Activated T-cell treated with anti-CD3 and anti-CD28 coated beads, Interleukin-2, amount 50 U/mL, for 4 hours (primary cell): ENCODE data around the gene NTMT1. TPM values are rescaled to one million over a fixed set of nuclear protein-coding genes. Genes with fewer than 3 reads are reported as not detected.
"Not testable (repeated sequence)": the region's sequence is repeated elsewhere in the genome, so short reads cannot be mapped to it uniquely, and the experiment has no call there.

Experiments used
- ATAC-seq, 2 donors: fragments of 200-7000 bp; cut with Tn5 transposase; one replicate each; pipeline ENCODE4 v1.10.0; 2021
- DNase-seq: peaks from one replicate; pipeline ENCODE4 v3.0.0-alpha.2; 2020
- H3K27me3 Mint-ChIP-seq: one replicate; pipeline ENCODE4 v1.8.0; 2021; ENCODE audit warnings: low read depth, mixed read lengths
- H3K36me3 Mint-ChIP-seq: one replicate; pipeline ENCODE4 v1.8.0; 2022; ENCODE audit warnings: mixed read lengths; ENCODE audit not compliant: insufficient read depth
- H3K4me1 Mint-ChIP-seq: one replicate; pipeline ENCODE4 v1.8.0; 2021; ENCODE audit warnings: low read depth, mixed read lengths
- H3K4me3 Mint-ChIP-seq: one replicate; pipeline ENCODE4 v1.8.0; 2021; ENCODE audit warnings: mild to moderate bottlenecking, moderate library complexity, mixed read lengths
- H3K9me3 Mint-ChIP-seq: one replicate; pipeline ENCODE4 v1.8.0; 2021; ENCODE audit warnings: mixed read lengths
- total RNA-seq, 3 donors: library from RNA; stranded (reverse); gene quantifications; one replicate each; pipeline ENCODE4 v1.2.1, GENCODE V29; 2021

NTMT1 gene
- total RNA-seq, 3 donors from 2014 or later: 93.4 to 111 (median 96.6) TPM

GRCh38 chr9:129633207-129633606, 7.2 kb downstream of the NTMT1 start:
- H3K4me1 Mint-ChIP-seq: peaks cover 41% of the 10 kb centered on the region
- no peaks in the 10 kb centered on the region for H3K9me3 Mint-ChIP-seq
- peaks cover 19% of the 10 kb centered on the region for H3K36me3 Mint-ChIP-seq
- H3K4me3 Mint-ChIP-seq: no peak overlapping the region
- ATAC-seq (no peak), DNase-seq (no peak)
- no peaks in the 10 kb centered on the region for H3K27me3 Mint-ChIP-seq

GRCh38 chr9:129633848-129634247, 7.9 kb downstream of the NTMT1 start:
- H3K4me1 Mint-ChIP-seq: peaks cover 35% of the 10 kb centered on the region
- ATAC-seq (no peak), DNase-seq (no peak)
- peaks cover 19% of the 10 kb centered on the region for H3K36me3 Mint-ChIP-seq
- no peaks in the 10 kb centered on the region for H3K27me3 Mint-ChIP-seq
- H3K9me3 Mint-ChIP-seq: no peaks in the 10 kb centered on the region
- no peak overlapping the region for H3K4me3 Mint-ChIP-seq

GRCh38 chr9:129635099-129636065, 9.4 kb downstream of the NTMT1 start:
- Mint-ChIP-seq H3K4me1 (peaks cover 27% of the 10 kb centered on the region), H3K4me3 (no peak overlapping the region), H3K27me3 (no peaks in the 10 kb centered on the region), H3K36me3 (peaks cover 19% of the 10 kb centered on the region), H3K9me3 (no peaks in the 10 kb centered on the region)
- ATAC-seq (no peak), DNase-seq (no peak)

GRCh38 chr9:129636343-129636742, 10.4 kb downstream of the NTMT1 start:
- H3K27me3 Mint-ChIP-seq, H3K4me3 Mint-ChIP-seq, H3K9me3 Mint-ChIP-seq, ATAC-seq, DNase-seq: not testable (repeated sequence)
- Mint-ChIP-seq H3K4me1 (peaks cover 28% of the 10 kb centered on the region), H3K36me3 (peaks cover 19% of the 10 kb centered on the region)

GRCh38 chr9:129637102-129637501, 11.1 kb downstream of the NTMT1 start:
- H3K27me3 Mint-ChIP-seq: no peaks in the 10 kb centered on the region
- ATAC-seq (no peak), DNase-seq (no peak)
- no peaks in the 10 kb centered on the region for H3K9me3 Mint-ChIP-seq
- H3K4me1 Mint-ChIP-seq: peaks cover 22% of the 10 kb centered on the region
- no peak overlapping the region for H3K4me3 Mint-ChIP-seq
- peaks cover 19% of the 10 kb centered on the region for H3K36me3 Mint-ChIP-seq

GRCh38 chr9:129637673-129638439, 11.9 kb downstream of the NTMT1 start:
- Mint-ChIP-seq H3K4me3 (peak overlapping the region; percentile 25), H3K4me1 (peaks cover 20% of the 10 kb centered on the region), H3K36me3 (peaks cover 19% of the 10 kb centered on the region), H3K9me3 (no peaks in the 10 kb centered on the region), H3K27me3 (no peaks in the 10 kb centered on the region)
- DNase-seq: no peak
- ATAC-seq: no peak

- Mint-ChIP-seq H3K9me3 (no peaks in the 10 kb centered on the region), H3K4me1 (peaks cover 20% of the 10 kb centered on the region), H3K4me3 (no peak overlapping the region), H3K36me3 (peaks cover 19% of the 10 kb centered on the region), H3K27me3 (no peaks in the 10 kb centered on the region)
- DNase-seq: no peak
- ATAC-seq: no peak
Observed at GRCh38 chr9:129639034-129639630, 13.2 kb downstream of the NTMT1 start.

- no peaks in the 10 kb centered on the region for H3K9me3 Mint-ChIP-seq
- DNase-seq: no peak
- ATAC-seq: no peak
- H3K27me3 Mint-ChIP-seq: no peaks in the 10 kb centered on the region
- H3K36me3 Mint-ChIP-seq: peaks cover 17% of the 10 kb centered on the region
- peak overlapping the region; percentile 81 for H3K4me3 Mint-ChIP-seq
- H3K4me1 Mint-ChIP-seq: peaks cover 20% of the 10 kb centered on the region
Observed at GRCh38 chr9:129639756-129640085, 13.8 kb downstream of the NTMT1 start.

GRCh38 chr9:129640086-129640870, 14.3 kb downstream of the NTMT1 start:
- peaks cover 12% of the 10 kb centered on the region for H3K36me3 Mint-ChIP-seq
- H3K27me3 Mint-ChIP-seq: no peaks in the 10 kb centered on the region
- H3K9me3 Mint-ChIP-seq: no peaks in the 10 kb centered on the region
- DNase-seq (no peak), ATAC-seq (no peak)
- H3K4me3 Mint-ChIP-seq: peak overlapping the region; percentile 81
- peaks cover 20% of the 10 kb centered on the region for H3K4me1 Mint-ChIP-seq

GRCh38 chr9:129640871-129641749, 15.1 kb downstream of the NTMT1 start:
- peak; percentile 49 to 56 for ATAC-seq
- no peaks in the 10 kb centered on the region for H3K9me3 Mint-ChIP-seq
- H3K4me3 Mint-ChIP-seq: peak overlapping the region; percentile 81
- no peaks in the 10 kb centered on the region for H3K27me3 Mint-ChIP-seq
- H3K36me3 Mint-ChIP-seq: peaks cover 8% of the 10 kb centered on the region
- peaks cover 20% of the 10 kb centered on the region for H3K4me1 Mint-ChIP-seq
- no peak for DNase-seq

GRCh38 chr9:129641750-129642585, 16.0 kb downstream of the NTMT1 start, which contains the start of gene ASB6:
ASB6 (minus strand) TSS chr9:129642151; CDS start chr9:129641999, 152 bp downstream.
- peak; percentile 88 to 90 for ATAC-seq
- peak within 1 kb of the TSS; percentile 81 for H3K4me3 Mint-ChIP-seq
- peak; percentile 88 for DNase-seq
- H3K27me3 Mint-ChIP-seq: peaks cover 2% of the 10 kb centered on the region
- peaks cover 20% of the 10 kb centered on the region for H3K4me1 Mint-ChIP-seq
- peaks cover 8% of the 10 kb centered on the region for H3K36me3 Mint-ChIP-seq
- H3K9me3 Mint-ChIP-seq: no peaks in the 10 kb centered on the region

- H3K9me3 Mint-ChIP-seq: no peaks in the 10 kb centered on the region
- peaks cover 20% of the 10 kb centered on the region for H3K4me1 Mint-ChIP-seq
- no peaks in the 10 kb centered on the region for H3K36me3 Mint-ChIP-seq
- DNase-seq (no peak), ATAC-seq (no peak)
- peak overlapping the region; percentile 49 for H3K4me3 Mint-ChIP-seq
- H3K27me3 Mint-ChIP-seq: peaks cover 2% of the 10 kb centered on the region
Observed at GRCh38 chr9:129643706-129644105, 17.7 kb downstream of the NTMT1 start.
